Loucy (cell line): Measurements from ENCODE around the gene ADCY4.
A peak's percentile ranks its signal among the peaks of the same experiment; 100 is the strongest.
"Not testable (repeated sequence)": the region's sequence is repeated elsewhere in the genome, so short reads cannot be mapped to it uniquely, and the experiment has no call there.

Source experiments
- H2AFZ ChIP-seq: fragments of 200-600 bp; sonication (generic); 2 replicates; pipeline ENCODE4 v1.6.0; 2016; ENCODE audit warnings: antibody characterized with exemption, mild to moderate bottlenecking, low read length, moderate library complexity
- H3F3A ChIP-seq: fragments of 200-600 bp; 2 replicates; pipeline ENCODE4 v1.6.0; 2016; ENCODE audit warnings: antibody characterized with exemption, low read depth, mild to moderate bottlenecking
- H3K27me3 ChIP-seq: fragments of 200-600 bp; sonication (generic); 2 replicates; pipeline ENCODE4 v1.6.1; 2014; ENCODE audit warnings: low read length, mild to moderate bottlenecking; ENCODE audit not compliant: insufficient read depth, poor library complexity, severe bottlenecking
- H3K36me3 ChIP-seq: fragments of 200-600 bp; sonication (generic); 2 replicates; pipeline ENCODE4 v1.6.1; 2016; ENCODE audit warnings: low read length; ENCODE audit not compliant: insufficient read depth
- H3K4me1 ChIP-seq: fragments of 200-600 bp; sonication (generic); 2 replicates; pipeline ENCODE4 v1.5.1; 2014; ENCODE audit warnings: low read length, mild to moderate bottlenecking; ENCODE audit not compliant: insufficient read depth, poor library complexity, severe bottlenecking
- H3K4me2 ChIP-seq: fragments of 200-600 bp; sonication (generic); 2 replicates; pipeline ENCODE4 v1.6.0; 2014; ENCODE audit warnings: antibody characterized with exemption, low read length, low read depth, mild to moderate bottlenecking; ENCODE audit not compliant: poor library complexity, severe bottlenecking
- H3K4me3 ChIP-seq: fragments of 200-600 bp; sonication (generic); 2 replicates; pipeline ENCODE4 v1.5.1; 2014; ENCODE audit warnings: low read length, mild to moderate bottlenecking, mixed read lengths; ENCODE audit not compliant: poor library complexity, severe bottlenecking
- H3K79me2 ChIP-seq: fragments of 200-600 bp; sonication (generic); 2 replicates; pipeline ENCODE4 v1.6.1; 2014; ENCODE audit warnings: low read length; ENCODE audit not compliant: insufficient read depth
- H3K9ac ChIP-seq: fragments of 200-600 bp; sonication (generic); 2 replicates; pipeline ENCODE4 v1.6.0; 2014; ENCODE audit warnings: mild to moderate bottlenecking, low read depth, low read length, moderate library complexity; ENCODE audit not compliant: poor library complexity, severe bottlenecking
- H3K9me2 ChIP-seq: fragments of 200-600 bp; sonication (generic); replicated peaks from 2 replicates; pipeline ENCODE4 v1.6.1; 2016; ENCODE audit warnings: low read depth, low read length, mixed read lengths
- H3K9me3 ChIP-seq: fragments of 200-600 bp; sonication (generic); 2 replicates; pipeline ENCODE4 v1.6.1; 2014; ENCODE audit warnings: mild to moderate bottlenecking, antibody characterized with exemption, low read length, low read depth; ENCODE audit not compliant: insufficient read depth
- H4K20me1 ChIP-seq: fragments of 200-600 bp; sonication (generic); 2 replicates; pipeline ENCODE4 v1.6.0; 2014; ENCODE audit warnings: antibody characterized with exemption, low read length, mild to moderate bottlenecking; ENCODE audit not compliant: insufficient read depth, poor library complexity, severe bottlenecking
- EZH2phosphoT487 ChIP-seq: fragments of 200-600 bp; IDR thresholded peaks from 2 replicates; pipeline ENCODE4 v1.6.1; 2018; ENCODE audit warnings: antibody characterized with exemption, mild to moderate bottlenecking, moderate library complexity, borderline replicate concordance
- TF ChIP-seq, protein P1 (sequence below): fragments of 200-600 bp; sonication (generic); conservative IDR thresholded peaks from 2 replicates; pipeline ENCODE4 v1.5.1; 2014; ENCODE audit warnings: mild to moderate bottlenecking, antibody characterized with exemption, low read length

The ADCY4 gene

GRCh38 chr14:24376448-24377070, 41.7 kb upstream of the ADCY4 start:
- no peaks in the 10 kb centered on the region for H3K9me2 ChIP-seq
- H3K9me3 ChIP-seq: no peaks in the 10 kb centered on the region
- peaks cover 5% of the 10 kb centered on the region; the same call in 1 of the 2 replicates for H3K36me3 ChIP-seq
- 0 out of 2 replicates have a peak, but pooled peaks cover 1% of the 10 kb centered on the region for H3K79me2 ChIP-seq
- peak overlapping the region; percentile 18 for H3K9ac ChIP-seq
- no peak for TF ChIP-seq EZH2phosphoT487
- TF ChIP-seq, protein P1, sequence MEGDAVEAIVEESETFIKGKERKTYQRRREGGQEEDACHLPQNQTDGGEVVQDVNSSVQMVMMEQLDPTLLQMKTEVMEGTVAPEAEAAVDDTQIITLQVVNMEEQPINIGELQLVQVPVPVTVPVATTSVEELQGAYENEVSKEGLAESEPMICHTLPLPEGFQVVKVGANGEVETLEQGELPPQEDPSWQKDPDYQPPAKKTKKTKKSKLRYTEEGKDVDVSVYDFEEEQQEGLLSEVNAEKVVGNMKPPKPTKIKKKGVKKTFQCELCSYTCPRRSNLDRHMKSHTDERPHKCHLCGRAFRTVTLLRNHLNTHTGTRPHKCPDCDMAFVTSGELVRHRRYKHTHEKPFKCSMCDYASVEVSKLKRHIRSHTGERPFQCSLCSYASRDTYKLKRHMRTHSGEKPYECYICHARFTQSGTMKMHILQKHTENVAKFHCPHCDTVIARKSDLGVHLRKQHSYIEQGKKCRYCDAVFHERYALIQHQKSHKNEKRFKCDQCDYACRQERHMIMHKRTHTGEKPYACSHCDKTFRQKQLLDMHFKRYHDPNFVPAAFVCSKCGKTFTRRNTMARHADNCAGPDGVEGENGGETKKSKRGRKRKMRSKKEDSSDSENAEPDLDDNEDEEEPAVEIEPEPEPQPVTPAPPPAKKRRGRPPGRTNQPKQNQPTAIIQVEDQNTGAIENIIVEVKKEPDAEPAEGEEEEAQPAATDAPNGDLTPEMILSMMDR: no peak
- H4K20me1 ChIP-seq: peaks cover 4% of the 10 kb centered on the region
- H3K27me3 ChIP-seq: no peaks in the 10 kb centered on the region
- no peak overlapping the region for H3K4me3 ChIP-seq
- H2AFZ ChIP-seq: no peak overlapping the region
- H3K4me1 ChIP-seq: peaks cover 38% of the 10 kb centered on the region
- peak overlapping the region; percentile 45 for H3K4me2 ChIP-seq
- H3F3A ChIP-seq: no peaks in the 10 kb centered on the region

DNA sequence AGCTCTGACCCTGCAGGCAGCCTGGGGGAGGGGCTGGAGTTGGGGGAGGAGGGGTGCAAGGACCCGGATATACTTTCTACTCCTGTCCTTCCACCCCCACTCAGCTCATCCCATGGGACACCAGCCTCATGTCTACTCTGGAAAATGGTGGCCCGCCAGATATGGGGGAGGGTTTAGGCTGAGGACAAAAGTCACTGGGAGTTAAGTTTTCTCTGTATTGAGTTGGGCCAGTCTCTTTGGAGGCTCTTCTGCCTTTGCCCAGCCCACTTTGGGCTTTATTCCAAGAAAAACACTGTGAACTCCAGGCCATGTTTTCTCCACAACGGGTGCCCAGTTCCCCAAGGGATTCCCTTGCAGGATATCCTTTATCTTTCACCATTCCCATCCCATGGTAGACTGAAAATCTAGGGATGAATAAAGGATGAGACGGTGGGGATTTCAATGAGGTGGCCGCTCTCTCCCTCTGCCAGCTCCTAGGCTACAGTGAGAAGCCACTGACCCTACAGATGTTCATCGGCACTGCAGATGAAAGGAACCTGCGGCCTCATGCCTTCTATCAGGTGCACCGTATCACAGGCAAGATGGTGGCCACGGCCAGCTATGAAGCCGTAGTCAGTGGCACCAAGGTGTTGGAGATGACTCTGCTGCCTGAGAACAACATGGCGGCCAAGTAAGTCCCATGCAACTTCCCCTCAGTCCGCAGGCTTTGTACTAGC, 38.0 kb upstream of the ADCY4 start:
- Histone ChIP-seq H3K36me3 (peaks cover 5% of the 10 kb centered on the region; the same call in 1 of the 2 replicates), H3F3A (no peaks in the 10 kb centered on the region; the same call in 1 of the 2 replicates), H3K4me2 (peak overlapping the region; percentile 4), H3K9me3 (no peaks in the 10 kb centered on the region), H3K4me3 (no peak overlapping the region), H3K9me2 (no peaks in the 10 kb centered on the region), H3K27me3 (no peaks in the 10 kb centered on the region), H3K4me1 (peaks cover 54% of the 10 kb centered on the region), H3K79me2 (peaks cover 27% of the 10 kb centered on the region), H4K20me1 (peaks cover 9% of the 10 kb centered on the region), H3K9ac (no peak overlapping the region), H2AFZ (no peak overlapping the region)
- TF ChIP-seq, protein P1: no peak
- no peak for TF ChIP-seq EZH2phosphoT487

DNA sequence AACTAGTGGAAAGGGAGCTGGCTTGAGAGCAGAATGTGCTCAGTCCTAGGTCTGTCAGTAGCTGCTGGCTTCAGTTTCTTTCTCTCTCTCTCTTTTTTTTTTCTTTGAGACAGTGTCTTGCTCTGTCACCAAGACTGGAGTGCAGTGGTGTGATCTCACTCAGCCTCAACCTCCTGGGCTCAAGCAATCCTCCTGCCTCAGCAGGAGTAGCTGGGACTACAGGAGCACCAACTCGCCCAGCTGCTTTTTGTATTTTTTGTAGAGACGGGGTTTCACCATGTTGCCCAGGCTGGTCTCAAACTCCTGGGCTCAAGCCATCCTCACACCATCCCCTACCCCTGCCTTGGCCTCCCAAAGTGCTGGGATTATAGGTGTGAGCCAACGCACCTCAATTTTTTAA, 36.7 kb upstream of the ADCY4 start:
- H3K9me3 ChIP-seq, H3K9me2 ChIP-seq, H2AFZ ChIP-seq, H3K36me3 ChIP-seq, H3K27me3 ChIP-seq, H4K20me1 ChIP-seq, H3F3A ChIP-seq: not testable (repeated sequence)
- H3K4me3 ChIP-seq: peak overlapping the region; percentile 34
- peaks cover 46% of the 10 kb centered on the region for H3K4me1 ChIP-seq
- H3K4me2 ChIP-seq: peak overlapping the region; percentile 97
- peak overlapping the region; percentile 45 for H3K9ac ChIP-seq
- peaks cover 27% of the 10 kb centered on the region for H3K79me2 ChIP-seq
